ENCODE measurements around the gene KDM4F. TPM values are rescaled to one million over a fixed set of nuclear protein-coding genes. Genes with fewer than 3 reads are reported as not detected.

Gene KDM4F
- total RNA-seq, 2 donors from 2014 or later: not detected

DNA sequence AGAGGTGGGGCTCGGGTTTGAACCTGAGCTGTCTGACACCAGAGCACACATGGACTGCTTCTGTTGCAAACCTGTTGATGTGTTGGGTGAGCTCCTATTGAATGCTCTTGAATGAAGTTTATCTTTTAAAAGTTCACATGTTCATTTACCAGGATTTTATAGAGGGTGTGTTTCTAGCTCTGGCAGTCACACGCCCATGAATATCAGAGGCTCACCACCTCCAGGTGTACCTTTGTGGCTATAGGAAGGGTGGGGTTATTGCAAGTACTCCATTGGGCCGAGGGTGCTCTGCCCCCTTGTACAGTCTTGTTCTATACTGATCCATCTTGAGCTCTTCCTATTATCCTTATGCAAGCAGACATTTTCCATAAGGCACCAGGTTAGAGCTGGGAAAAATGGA lies 49.6 kb downstream of the KDM4F start:
- Histone ChIP-seq H3K27me3 (no peaks in the 10 kb centered on the region), H3K27ac (no peak overlapping the region), H3K9me3 (no peaks in the 10 kb centered on the region), H3K4me1 (no peaks in the 10 kb centered on the region), H3K4me3 (no peak overlapping the region), H3K36me3 (replicated peaks in 1 of 2; ENCODE audit: insufficient read depth in 1 of 2, low read depth in 2 of 2) (no peaks in the 10 kb centered on the region)
- 80 to 91% methylated on average over 3 of the region's 3 CpGs for WGBS, 2 donors
- intact Hi-C loops (cut with DNase I): no loop called here
- no peak for DNase-seq
- ATAC-seq: no peak
- TF ChIP-seq POLR2A (IDR thresholded peaks at IDR 0.05): no peak
- TF ChIP-seq, protein P1, sequence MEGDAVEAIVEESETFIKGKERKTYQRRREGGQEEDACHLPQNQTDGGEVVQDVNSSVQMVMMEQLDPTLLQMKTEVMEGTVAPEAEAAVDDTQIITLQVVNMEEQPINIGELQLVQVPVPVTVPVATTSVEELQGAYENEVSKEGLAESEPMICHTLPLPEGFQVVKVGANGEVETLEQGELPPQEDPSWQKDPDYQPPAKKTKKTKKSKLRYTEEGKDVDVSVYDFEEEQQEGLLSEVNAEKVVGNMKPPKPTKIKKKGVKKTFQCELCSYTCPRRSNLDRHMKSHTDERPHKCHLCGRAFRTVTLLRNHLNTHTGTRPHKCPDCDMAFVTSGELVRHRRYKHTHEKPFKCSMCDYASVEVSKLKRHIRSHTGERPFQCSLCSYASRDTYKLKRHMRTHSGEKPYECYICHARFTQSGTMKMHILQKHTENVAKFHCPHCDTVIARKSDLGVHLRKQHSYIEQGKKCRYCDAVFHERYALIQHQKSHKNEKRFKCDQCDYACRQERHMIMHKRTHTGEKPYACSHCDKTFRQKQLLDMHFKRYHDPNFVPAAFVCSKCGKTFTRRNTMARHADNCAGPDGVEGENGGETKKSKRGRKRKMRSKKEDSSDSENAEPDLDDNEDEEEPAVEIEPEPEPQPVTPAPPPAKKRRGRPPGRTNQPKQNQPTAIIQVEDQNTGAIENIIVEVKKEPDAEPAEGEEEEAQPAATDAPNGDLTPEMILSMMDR (IDR thresholded peaks at IDR 0.05): no peak

DNA sequence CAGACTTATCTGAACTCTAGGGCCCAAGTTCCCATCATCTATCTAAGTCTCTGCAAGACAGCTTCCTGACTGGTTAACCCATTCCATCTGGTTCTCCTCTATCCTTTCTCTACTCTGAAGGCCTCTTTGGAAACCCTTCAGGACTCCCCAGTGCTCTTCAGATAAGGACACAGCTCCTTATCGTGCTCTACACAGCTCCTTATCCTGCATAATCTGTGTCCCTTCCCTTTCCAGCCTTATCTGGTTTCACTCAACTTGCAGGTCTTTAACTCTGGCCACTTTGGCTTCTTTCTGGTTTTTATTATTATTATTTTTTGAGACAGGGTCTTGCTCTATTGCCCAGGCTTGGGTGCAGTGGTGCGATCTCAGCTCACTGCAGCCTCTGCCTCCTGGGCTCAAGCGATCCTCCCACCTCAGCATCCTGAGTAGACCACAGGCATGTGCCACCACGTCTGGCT lies 51.0 kb downstream of the KDM4F start:
- no peak overlapping the region for H3K4me3 ChIP-seq
- no peaks in the 10 kb centered on the region for H3K27me3 ChIP-seq
- no peaks in the 10 kb centered on the region for H3K36me3 ChIP-seq (replicated peaks in 1 of 2; ENCODE audit: insufficient read depth in 1 of 2, low read depth in 2 of 2)
- no peak for TF ChIP-seq POLR2A (IDR thresholded peaks at IDR 0.05)
- TF ChIP-seq, protein P1 (IDR thresholded peaks at IDR 0.05): no peak
- intact Hi-C loops (cut with DNase I): no loop called here
- WGBS, 2 donors: 90 to 97% methylated on average over 4 of the region's 4 CpGs
- DNase-seq (no peak), ATAC-seq (no peak)
- H3K27ac ChIP-seq: no peak overlapping the region
- no peaks in the 10 kb centered on the region for H3K4me1 ChIP-seq
- H3K9me3 ChIP-seq: no peaks in the 10 kb centered on the region

Other genes starting within 250 kb of the KDM4F start
- gene CWC15, start 75.9 kb upstream of the KDM4F start, total RNA-seq: 10 to 100 TPM; 19.2 to 38.6 TPM
- gene KDM4D, start 75.7 kb upstream of the KDM4F start, total RNA-seq: under 1 TPM in 1 of 2 donors, not detected in 1; 0.78 TPM
- gene KDM4E, start 24.2 kb upstream of the KDM4F start, total RNA-seq: not detected
- gene SRSF8, start 17.5 kb downstream of the KDM4F start, total RNA-seq: 10 to 100 TPM; 22.7 to 23.9 TPM
- gene ENDOD1, start 40.4 kb downstream of the KDM4F start, total RNA-seq: 10 to 100 TPM in 1 of 2 donors, 1 to 10 TPM in 1; 8.6 to 13.7 TPM
- 10 to 100 TPM in 1 of 2 donors, 1 to 10 TPM in 1; 9.6 to 11.4 TPM for gene SESN3, start 181.8 kb downstream of the KDM4F start, total RNA-seq

Measured in body of pancreas (tissue), 4 donors.